ENCODE data around the gene KCNK6. TPM values are rescaled to one million over a fixed set of nuclear protein-coding genes. Genes with fewer than 3 reads are reported as not detected.

KCNK6 gene
- total RNA-seq, 1 experiment from 2014 or later, result 5.3 TPM

DNA sequence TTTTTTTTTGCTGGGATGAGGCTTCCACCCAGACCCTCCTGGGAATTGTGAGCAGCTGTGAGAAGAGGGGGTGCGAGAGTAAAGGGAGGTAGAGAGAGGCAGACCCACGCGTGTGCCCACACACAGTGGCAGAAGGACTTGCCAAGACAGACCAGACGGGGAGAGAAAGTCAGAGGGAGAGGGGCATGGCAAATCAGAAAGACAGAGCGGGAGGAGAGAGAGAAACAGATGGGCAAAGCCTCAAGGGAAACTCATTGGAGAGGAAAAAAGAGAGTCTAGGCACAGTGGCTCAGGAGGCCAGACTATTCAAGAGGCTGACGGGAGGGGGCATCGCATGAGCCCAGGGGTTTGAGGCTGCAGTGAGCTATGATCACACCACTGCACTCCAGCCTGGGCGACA is 33.0 kb downstream of the KCNK6 start:
- TF ChIP-seq, protein P1, sequence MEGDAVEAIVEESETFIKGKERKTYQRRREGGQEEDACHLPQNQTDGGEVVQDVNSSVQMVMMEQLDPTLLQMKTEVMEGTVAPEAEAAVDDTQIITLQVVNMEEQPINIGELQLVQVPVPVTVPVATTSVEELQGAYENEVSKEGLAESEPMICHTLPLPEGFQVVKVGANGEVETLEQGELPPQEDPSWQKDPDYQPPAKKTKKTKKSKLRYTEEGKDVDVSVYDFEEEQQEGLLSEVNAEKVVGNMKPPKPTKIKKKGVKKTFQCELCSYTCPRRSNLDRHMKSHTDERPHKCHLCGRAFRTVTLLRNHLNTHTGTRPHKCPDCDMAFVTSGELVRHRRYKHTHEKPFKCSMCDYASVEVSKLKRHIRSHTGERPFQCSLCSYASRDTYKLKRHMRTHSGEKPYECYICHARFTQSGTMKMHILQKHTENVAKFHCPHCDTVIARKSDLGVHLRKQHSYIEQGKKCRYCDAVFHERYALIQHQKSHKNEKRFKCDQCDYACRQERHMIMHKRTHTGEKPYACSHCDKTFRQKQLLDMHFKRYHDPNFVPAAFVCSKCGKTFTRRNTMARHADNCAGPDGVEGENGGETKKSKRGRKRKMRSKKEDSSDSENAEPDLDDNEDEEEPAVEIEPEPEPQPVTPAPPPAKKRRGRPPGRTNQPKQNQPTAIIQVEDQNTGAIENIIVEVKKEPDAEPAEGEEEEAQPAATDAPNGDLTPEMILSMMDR (IDR thresholded peaks at IDR 0.05; ENCODE audit: unreplicated experiment), result no peak
- CTCF ChIA-PET, result no interaction called here
- no TSS peak for BruUV-seq (replicated peaks)
- Mint-ChIP-seq H3K9me3 (ENCODE audit: unreplicated experiment) (no peaks in the 10 kb centered on the region), H3K4me3 (ENCODE audit: unreplicated experiment) (no peak overlapping the region), H3K36me3 (ENCODE audit: insufficient read depth, unreplicated experiment) (no peaks in the 10 kb centered on the region), H3K4me1 (ENCODE audit: insufficient read depth, unreplicated experiment) (no peaks in the 10 kb centered on the region), H3K27ac (ENCODE audit: low read depth, unreplicated experiment) (no peak overlapping the region), H3K27me3 (ENCODE audit: insufficient read depth, unreplicated experiment) (peaks cover 15% of the 10 kb centered on the region)
- POLR2A ChIA-PET, result interaction anchor here (1.2 kb wide), 1 partner anchor 407 kb away, joined by 3 read pairs; no protein-coding TSS in a partner anchor
- no peak for DNase-seq (ENCODE audit: unreplicated experiment)
- intact Hi-C loops (cut with micrococcal nuclease), result loop anchor here (1.0 kb wide), 1 partner anchor 9 kb away; no protein-coding TSS in a partner anchor

DNA sequence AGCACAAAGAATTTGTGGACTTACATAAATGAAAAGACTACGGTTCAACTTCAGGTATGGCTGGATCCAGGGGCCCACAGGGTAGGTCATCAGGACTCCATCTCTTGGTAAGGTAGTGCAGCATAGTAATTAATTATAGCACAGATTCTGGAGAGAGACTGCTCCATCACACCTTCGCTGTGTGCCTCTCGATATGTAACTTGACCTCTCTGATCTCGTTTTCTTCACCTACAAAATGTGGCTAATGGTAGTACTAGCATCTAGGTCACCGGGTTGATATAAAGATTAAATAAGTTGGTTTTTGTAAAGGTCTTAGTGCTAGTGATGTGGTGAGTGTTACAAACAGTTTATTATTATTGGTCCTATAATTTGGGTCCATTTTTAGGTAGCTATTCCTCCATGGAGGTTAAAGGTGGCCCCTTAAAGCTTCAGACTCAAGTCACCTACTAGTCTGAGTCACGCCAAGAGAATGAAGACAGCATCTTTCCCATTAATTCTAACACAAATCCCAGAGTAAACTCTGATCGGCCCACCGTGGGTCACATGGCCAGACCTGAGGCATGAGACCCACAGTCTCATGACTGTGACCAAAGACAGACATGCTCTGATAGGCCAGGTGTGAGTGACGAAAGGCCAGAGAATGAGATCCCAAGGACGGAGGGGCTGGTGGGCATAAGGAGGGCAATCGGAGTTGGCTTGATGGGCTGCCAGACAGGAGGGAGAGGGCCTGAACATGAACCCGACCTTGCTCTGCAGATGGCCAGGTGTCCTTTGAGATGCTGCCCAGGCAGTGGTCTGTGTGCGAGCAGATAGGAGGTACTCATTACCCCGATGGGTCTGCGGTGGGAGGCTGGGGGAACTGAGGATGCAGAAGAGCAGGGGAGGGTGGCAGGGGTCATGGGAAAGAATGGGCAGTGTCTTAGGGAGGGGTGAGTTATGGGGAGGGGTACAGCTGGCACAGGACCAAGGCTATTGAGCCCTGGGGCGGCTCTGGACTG is 36.4 kb downstream of the KCNK6 start:
- CTCF ChIA-PET, result no interaction called here
- no peaks in the 10 kb centered on the region for H3K36me3 Mint-ChIP-seq (ENCODE audit: insufficient read depth, unreplicated experiment)
- TF ChIP-seq, protein P1 (IDR thresholded peaks at IDR 0.05; ENCODE audit: unreplicated experiment), result no peak
- H3K27me3 Mint-ChIP-seq (ENCODE audit: insufficient read depth, unreplicated experiment), result peaks cover 33% of the 10 kb centered on the region
- H3K9me3 Mint-ChIP-seq (ENCODE audit: unreplicated experiment), result no peaks in the 10 kb centered on the region
- no peak overlapping the region for H3K27ac Mint-ChIP-seq (ENCODE audit: low read depth, unreplicated experiment)
- no peak overlapping the region for H3K4me3 Mint-ChIP-seq (ENCODE audit: unreplicated experiment)
- POLR2A ChIA-PET, result interaction anchor here (0.6 kb wide), 1 partner anchor 47 kb away, joined by 3 read pairs; the partner anchor contains the start of gene FAM98C
- intact Hi-C loops (cut with micrococcal nuclease), result no loop called here
- H3K4me1 Mint-ChIP-seq (ENCODE audit: insufficient read depth, unreplicated experiment), result no peaks in the 10 kb centered on the region
- no peak for DNase-seq (ENCODE audit: unreplicated experiment)
- BruUV-seq (replicated peaks), result no TSS peak

DNA sequence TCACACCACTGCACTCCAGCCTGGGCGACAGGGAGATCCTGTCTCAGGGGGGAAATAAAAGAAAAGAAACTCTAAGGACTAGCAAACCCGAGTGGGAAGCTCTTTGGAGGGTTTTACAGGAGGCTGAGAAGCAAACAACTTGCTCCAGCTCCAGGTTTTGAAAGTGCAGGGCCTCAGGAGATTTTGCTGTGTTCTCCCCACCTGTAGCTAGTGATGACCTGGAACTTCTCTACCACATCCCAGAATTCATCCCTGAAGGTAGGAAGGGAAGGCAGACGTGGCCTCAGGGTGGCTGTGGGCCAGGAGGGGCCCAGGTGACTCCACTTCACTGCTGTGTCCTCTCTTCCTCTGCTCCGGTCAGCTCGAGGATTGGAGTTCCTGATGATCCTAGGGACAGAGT is 38.4 kb downstream of the KCNK6 start:
- ChIA-PET CTCF (interaction anchor here (0.6 to 1.3 kb wide), 2 partner anchors 16 to 1362 kb away, joined by 4 to 5 read pairs; partner anchors contain the start of gene PSMD8), POLR2A (interaction anchor here (0.6 to 1.2 kb wide), 3 partner anchors 11 to 372 kb away, joined by 3 read pairs; no protein-coding TSS in a partner anchor)
- H3K9me3 Mint-ChIP-seq (ENCODE audit: unreplicated experiment), result no peaks in the 10 kb centered on the region
- peaks cover 39% of the 10 kb centered on the region for H3K27me3 Mint-ChIP-seq (ENCODE audit: insufficient read depth, unreplicated experiment)
- no TSS peak for BruUV-seq (replicated peaks)
- intact Hi-C loops (cut with micrococcal nuclease), result no loop called here
- H3K4me1 Mint-ChIP-seq (ENCODE audit: insufficient read depth, unreplicated experiment), result no peaks in the 10 kb centered on the region
- DNase-seq (ENCODE audit: unreplicated experiment), result no peak
- H3K27ac Mint-ChIP-seq (ENCODE audit: low read depth, unreplicated experiment), result no peak overlapping the region
- no peaks in the 10 kb centered on the region for H3K36me3 Mint-ChIP-seq (ENCODE audit: insufficient read depth, unreplicated experiment)
- H3K4me3 Mint-ChIP-seq (ENCODE audit: unreplicated experiment), result no peak overlapping the region
- TF ChIP-seq, protein P1 (IDR thresholded peaks at IDR 0.05; ENCODE audit: unreplicated experiment), result no peak

DNA sequence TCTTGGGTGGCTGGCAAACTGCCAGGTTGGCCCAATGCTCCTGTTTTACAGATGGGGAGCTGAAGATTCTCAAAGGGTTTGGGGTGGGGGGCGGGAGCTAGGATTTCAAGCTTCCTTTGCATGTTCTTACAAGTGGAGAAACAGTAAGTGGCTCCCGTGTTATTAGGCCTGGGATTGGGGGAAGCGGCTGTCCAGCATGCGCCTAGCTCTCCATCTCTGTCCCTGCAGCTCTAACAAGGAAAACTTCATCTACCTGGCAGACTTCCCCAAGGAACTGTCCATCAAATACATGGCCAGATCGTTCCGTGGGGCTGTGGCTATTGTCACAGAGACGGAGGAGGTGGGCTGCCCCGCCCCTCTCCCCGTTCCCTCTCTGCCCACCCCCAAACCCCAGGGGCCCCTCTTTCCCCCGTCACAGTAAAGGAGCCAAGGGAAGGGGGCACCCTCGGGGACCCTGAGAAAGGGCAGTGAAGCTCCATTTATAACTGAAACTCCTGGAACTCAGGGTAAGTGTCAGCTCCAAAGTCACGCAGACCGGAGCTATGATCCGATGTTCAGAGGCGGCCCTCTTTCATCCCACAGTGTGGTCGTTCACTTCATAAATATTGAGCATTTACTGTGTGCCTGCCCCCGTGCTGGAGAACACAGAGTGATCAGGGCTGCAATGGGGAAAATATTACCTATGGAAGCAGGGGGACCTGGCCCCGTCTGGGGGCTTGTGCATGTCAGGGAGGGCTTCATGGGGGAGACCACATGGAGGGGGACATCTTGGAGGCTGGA is 39.8 kb downstream of the KCNK6 start:
- TF ChIP-seq, protein P1 (IDR thresholded peaks at IDR 0.05; ENCODE audit: unreplicated experiment), result no peak
- ChIA-PET POLR2A (interaction anchor here (1.5 to 2.2 kb wide), 2 partner anchors 9 to 15 kb away, joined by 6 to 10 read pairs; partner anchors contain the start of gene PSMD8), CTCF (no interaction called here)
- H3K27ac Mint-ChIP-seq (ENCODE audit: low read depth, unreplicated experiment), result no peak overlapping the region
- H3K9me3 Mint-ChIP-seq (ENCODE audit: unreplicated experiment), result no peaks in the 10 kb centered on the region
- no peak for DNase-seq (ENCODE audit: unreplicated experiment)
- H3K27me3 Mint-ChIP-seq (ENCODE audit: insufficient read depth, unreplicated experiment), result peaks cover 39% of the 10 kb centered on the region
- intact Hi-C loops (cut with micrococcal nuclease), result no loop called here
- BruUV-seq (replicated peaks), result no TSS peak
- no peaks in the 10 kb centered on the region for H3K4me1 Mint-ChIP-seq (ENCODE audit: insufficient read depth, unreplicated experiment)
- H3K36me3 Mint-ChIP-seq (ENCODE audit: insufficient read depth, unreplicated experiment), result no peaks in the 10 kb centered on the region
- H3K4me3 Mint-ChIP-seq (ENCODE audit: unreplicated experiment), result no peak overlapping the region

All from MCF 10A (cell line).